MM.1S (cell line): ENCODE measurements around the gene ACTN1.
"Not testable (repeated sequence)": the region's sequence is repeated elsewhere in the genome, so short reads cannot be mapped to it uniquely, and the experiment has no call there.

Experiments used
- EZH2 ChIP-seq: fragments of 300-600 bp; sonication (generic); optimal IDR thresholded peaks from 2 replicates; pipeline ENCODE3; 2017; ENCODE audit warnings: low read depth, mild to moderate bottlenecking, antibody characterized with exemption, low read length, mixed read lengths
- TF ChIP-seq, protein P1 (sequence below): fragments of 300-600 bp; sonication (generic); IDR thresholded peaks from 2 replicates; pipeline ENCODE4 v1.5.1; 2016; ENCODE audit warnings: antibody characterized with exemption, low read length, mixed read lengths

DNA sequence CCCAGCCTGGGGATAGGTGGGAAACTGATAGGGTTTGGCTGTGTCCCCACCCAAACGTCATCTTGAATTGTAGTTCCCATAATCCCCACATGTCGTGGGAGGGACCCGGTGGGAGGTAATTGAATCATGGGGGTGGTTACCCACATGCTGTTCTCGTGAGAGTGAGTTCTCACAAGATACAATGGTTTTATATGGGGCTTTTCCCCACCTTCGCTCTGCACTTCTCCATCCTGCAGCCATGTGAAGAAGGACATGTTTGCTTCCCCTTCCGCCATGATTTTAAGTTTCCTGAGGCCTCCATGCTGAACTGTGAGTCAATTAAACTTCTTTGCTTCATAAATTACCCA, 5.9 kb downstream of the ACTN1 start:
- TF ChIP-seq, protein P1, sequence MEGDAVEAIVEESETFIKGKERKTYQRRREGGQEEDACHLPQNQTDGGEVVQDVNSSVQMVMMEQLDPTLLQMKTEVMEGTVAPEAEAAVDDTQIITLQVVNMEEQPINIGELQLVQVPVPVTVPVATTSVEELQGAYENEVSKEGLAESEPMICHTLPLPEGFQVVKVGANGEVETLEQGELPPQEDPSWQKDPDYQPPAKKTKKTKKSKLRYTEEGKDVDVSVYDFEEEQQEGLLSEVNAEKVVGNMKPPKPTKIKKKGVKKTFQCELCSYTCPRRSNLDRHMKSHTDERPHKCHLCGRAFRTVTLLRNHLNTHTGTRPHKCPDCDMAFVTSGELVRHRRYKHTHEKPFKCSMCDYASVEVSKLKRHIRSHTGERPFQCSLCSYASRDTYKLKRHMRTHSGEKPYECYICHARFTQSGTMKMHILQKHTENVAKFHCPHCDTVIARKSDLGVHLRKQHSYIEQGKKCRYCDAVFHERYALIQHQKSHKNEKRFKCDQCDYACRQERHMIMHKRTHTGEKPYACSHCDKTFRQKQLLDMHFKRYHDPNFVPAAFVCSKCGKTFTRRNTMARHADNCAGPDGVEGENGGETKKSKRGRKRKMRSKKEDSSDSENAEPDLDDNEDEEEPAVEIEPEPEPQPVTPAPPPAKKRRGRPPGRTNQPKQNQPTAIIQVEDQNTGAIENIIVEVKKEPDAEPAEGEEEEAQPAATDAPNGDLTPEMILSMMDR: not testable (repeated sequence)
- TF ChIP-seq EZH2: not testable (repeated sequence)
